ENCODE data around the gene IFT74. TPM values are rescaled to one million over a fixed set of nuclear protein-coding genes. Genes with fewer than 3 reads are reported as not detected.

IFT74 gene
- total and polyA plus RNA-seq, 2 of the 13 experiments (the other 11 are each of a cell fraction or from before 2014, with no cell fraction given), result 4.2 to 12.3 TPM

DNA sequence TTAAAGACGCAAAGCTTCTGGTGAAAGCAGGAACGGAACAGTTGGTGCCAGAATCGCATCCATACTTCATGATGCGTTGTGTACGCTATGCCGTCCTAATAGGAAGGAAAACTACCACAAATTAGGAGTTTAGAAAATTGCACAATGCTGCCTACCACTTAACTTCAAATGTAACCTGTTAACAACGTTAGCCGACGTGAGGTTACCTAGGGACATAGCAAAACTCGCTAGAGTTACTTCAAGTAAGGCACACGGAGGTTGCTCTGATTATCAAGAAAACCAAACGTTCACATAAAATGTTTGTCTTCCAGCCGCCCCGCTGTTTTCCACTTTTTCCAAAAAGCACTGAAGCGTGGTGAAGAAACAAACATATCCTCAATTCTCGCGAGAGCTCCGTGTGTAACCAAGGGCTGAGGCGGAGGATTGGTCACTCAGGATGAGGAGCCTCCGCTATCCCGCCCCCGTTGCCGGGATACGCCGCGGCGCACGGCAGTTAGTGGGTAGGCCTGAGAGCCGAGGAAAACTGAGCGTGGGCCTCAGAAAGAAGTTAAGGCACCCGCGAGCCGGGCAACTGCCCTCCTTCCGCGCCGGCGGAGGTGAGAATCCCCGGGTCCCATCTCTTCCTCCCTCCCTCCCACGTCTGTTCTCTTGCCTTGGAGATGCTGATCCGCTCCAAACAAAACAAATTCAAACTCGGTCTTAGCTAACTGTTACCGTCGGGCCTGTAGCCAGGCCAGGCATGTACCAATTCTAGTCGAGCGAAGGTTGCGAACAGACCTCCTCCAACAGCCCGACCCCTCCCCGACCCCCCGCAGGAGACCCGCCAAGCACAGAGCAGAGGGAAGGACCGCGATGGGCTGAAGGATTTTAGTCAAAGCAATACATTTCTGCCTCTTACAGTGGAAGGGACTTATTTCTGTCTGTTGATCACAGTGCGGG, at the start of gene IFT74 (continued):
- TF ChIP-seq MXD4 (CRISPR knock-in tag; IDR thresholded peaks at IDR 0.05), result peak; percentile 68; the same call in 1 of the 2 replicates
- no peak for TF ChIP-seq FOXO4 (CRISPR knock-in tag; conservative IDR thresholded peaks at IDR 0.05)
- no peak for TF ChIP-seq ZFP36 (IDR thresholded peaks at IDR 0.05; ENCODE audit: borderline replicate concordance, low read depth, low read length, partially characterized antibody)
- TF ChIP-seq ISL2 (CRISPR knock-in tag; IDR thresholded peaks at IDR 0.05), result no peak; the same call in 1 of the 2 replicates
- 0 out of 2 replicates have a peak, but pooled peaks have one; percentile 49 for TF ChIP-seq ZFP37 (CRISPR knock-in tag; IDR thresholded peaks at IDR 0.05; ENCODE audit: borderline replicate concordance)
- TF ChIP-seq FOXP1 (IDR thresholded peaks at IDR 0.05), result no peak
- peak; percentile 10; the same call in 1 of the 2 replicates for TF ChIP-seq FOXP1 (CRISPR knock-in tag; IDR thresholded peaks at IDR 0.05)
- TF ChIP-seq MLLT10 (CRISPR knock-in tag; IDR thresholded peaks at IDR 0.05), result no peak
- TF ChIP-seq MXI1 (IDR thresholded peaks at IDR 0.05; ENCODE audit: borderline replicate concordance, low read depth, low read length), result peak; percentile 82; the same call in 1 of the 3 replicates
- no peak for TF ChIP-seq ZSCAN22 (CRISPR knock-in tag; IDR thresholded peaks at IDR 0.05)
- TF ChIP-seq ZNF207 (IDR thresholded peaks at IDR 0.05; ENCODE audit: borderline replicate concordance), result no peak
- TF ChIP-seq TP53 (CRISPR knock-in tag; conservative IDR thresholded peaks at IDR 0.05), result no peak
- TF ChIP-seq ZFX (CRISPR knock-in tag; IDR thresholded peaks at IDR 0.05; ENCODE audit: low read depth), result peak; percentile 97
- peak; percentile 68; the same call in 1 of the 2 replicates for TF ChIP-seq ZNF558 (CRISPR knock-in tag; IDR thresholded peaks at IDR 0.05; ENCODE audit: borderline replicate concordance)
- no peak; the same call in 1 of the 2 replicates for TF ChIP-seq BRCA1 (CRISPR knock-in tag; IDR thresholded peaks at IDR 0.05)
- no peak for TF ChIP-seq ZNF136 (CRISPR knock-in tag; IDR thresholded peaks at IDR 0.05; ENCODE audit: low read depth)
- peak; percentile 89 for TF ChIP-seq RFX3 (CRISPR knock-in tag; IDR thresholded peaks at IDR 0.05)
- TF ChIP-seq PAX8 (CRISPR knock-in tag; IDR thresholded peaks at IDR 0.05; ENCODE audit: borderline replicate concordance), result no peak
- TF ChIP-seq TEAD3 (CRISPR knock-in tag; optimal IDR thresholded peaks at IDR 0.05; ENCODE audit: borderline replicate concordance), result peak; percentile 6
- peak; percentile 69 for TF ChIP-seq RBFOX2 (IDR thresholded peaks at IDR 0.05; ENCODE audit: low read depth, low read length)
- TF ChIP-seq CCDC6 (CRISPR knock-in tag; IDR thresholded peaks at IDR 0.05), result 0 out of 2 replicates have a peak, but pooled peaks have one; percentile 31
- TF ChIP-seq PBX2 (CRISPR knock-in tag; IDR thresholded peaks at IDR 0.05), result no peak
- TF ChIP-seq SPEN (CRISPR knock-in tag; IDR thresholded peaks at IDR 0.05; ENCODE audit: low read depth), result peak; percentile 83; the same call in 1 of the 2 replicates
- no peak for TF ChIP-seq ZNF577 (CRISPR knock-in tag; IDR thresholded peaks at IDR 0.05; ENCODE audit: borderline replicate concordance, low read depth)
- TF ChIP-seq DNMT1 (CRISPR knock-in tag; IDR thresholded peaks at IDR 0.05), result no peak
- TF ChIP-seq, protein P1, sequence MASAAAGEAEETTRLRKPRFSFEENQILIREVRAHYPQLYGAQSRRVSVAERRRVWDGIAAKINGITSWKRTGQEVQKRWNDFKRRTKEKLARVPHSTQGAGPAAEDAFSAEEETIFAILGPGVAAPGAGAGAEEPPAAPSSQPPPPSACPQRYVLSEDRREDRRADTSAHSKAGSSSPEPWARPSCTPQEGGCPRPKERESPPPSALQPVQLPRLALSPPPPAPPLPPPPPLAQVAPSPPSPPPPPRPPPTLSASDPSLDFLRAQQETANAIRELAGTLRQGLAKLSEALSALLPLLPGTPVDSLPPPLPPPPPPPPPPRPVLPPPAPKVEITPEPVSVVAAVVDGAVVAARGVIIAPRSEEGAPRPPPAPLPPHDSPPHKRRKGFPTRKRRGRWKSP (CRISPR knock-in tag; IDR thresholded peaks at IDR 0.05), result no peak

Data from HepG2 (cell line).